H1 (cell line): ENCODE results near the gene GTPBP1. TPM values are rescaled to one million over a fixed set of nuclear protein-coding genes. Genes with fewer than 3 reads are reported as not detected.

Source experiments
- CTCF ChIA-PET: fragments of 300-600 bp; sonication (Branson Sonifier 250); formaldehyde crosslinking; loops from one replicate; lab custom pipeline; 2021; ENCODE audit not compliant: partially characterized antibody; lab: Charles Lee
- POLR2A ChIA-PET: fragments of 300-600 bp; sonication (Branson Sonifier 250); formaldehyde crosslinking; loops from one replicate; lab custom pipeline; 2021; ENCODE audit warnings: inconsistent platforms; ENCODE audit not compliant: partially characterized antibody; lab: Charles Lee
- DNase-seq, 2 experiments: peaks; one replicate each; pipeline versions ENCODE4 v3.0.0 to v3.0.0-alpha.2; 2010 to 2022; ENCODE audit warnings: low spot score in 2 of 2, low read depth in 1 of 2, mixed read lengths in 1 of 2
- FAIRE-seq: peaks from 2 replicates; lab custom pipeline; 2011; peaks lifted over from hg19 to GRCh38; lab: Jason Lieb, UNC
- H2AFZ ChIP-seq: 2 replicates; pipeline ENCODE4 v1.8.1; 2012; ENCODE audit warnings: low read length, inconsistent platforms
- H2AK5ac ChIP-seq: 2 replicates; pipeline ENCODE4 v1.6.1; 2013; ENCODE audit warnings: low read depth, low read length
- H2BK120ac ChIP-seq: replicated peaks from 2 replicates; pipeline ENCODE3; 2013; ENCODE audit warnings: low read depth, low read length, inconsistent platforms
- H2BK12ac ChIP-seq: 2 replicates; pipeline ENCODE4 v1.6.1; 2013; ENCODE audit warnings: low read depth, low read length
- H2BK15ac ChIP-seq: 2 replicates; pipeline ENCODE4 v1.6.1; 2013; ENCODE audit warnings: low read length
- H2BK20ac ChIP-seq: 2 replicates; pipeline ENCODE4 v1.6.1; 2013; ENCODE audit warnings: low read length
- H2BK5ac ChIP-seq: 2 replicates; pipeline ENCODE4 v1.6.1; 2013; ENCODE audit warnings: low read depth, low read length
- H3K14ac ChIP-seq: 2 replicates; pipeline ENCODE4 v1.6.1; 2013; ENCODE audit warnings: inconsistent platforms; ENCODE audit not compliant: insufficient read length
- H3K18ac ChIP-seq: 2 replicates; pipeline ENCODE4 v1.6.1; 2013; ENCODE audit warnings: low read length; ENCODE audit errors: extremely low read depth
- H3K23ac ChIP-seq: 2 replicates; pipeline ENCODE4 v1.6.1; 2013; ENCODE audit warnings: inconsistent platforms; ENCODE audit not compliant: insufficient read length
- H3K23me2 ChIP-seq: 2 replicates; pipeline ENCODE4 v1.6.1; 2013; ENCODE audit warnings: low read depth, low read length
- H3K27ac ChIP-seq: 2 replicates; pipeline ENCODE4 v1.6.1; 2011; ENCODE audit warnings: low read depth, low read length, inconsistent platforms
- H3K27me3 ChIP-seq, 4 experiments: replicated peaks in 1 of 4; 1 replicate in 1 of 4; 2 replicates in 3 of 4; pipeline versions ENCODE4 v1.6.1 to v1.8.1; 2011 to 2013; ENCODE audit warnings: low read length in 3 of 4, mild to moderate bottlenecking in 3 of 4, inconsistent platforms in 2 of 4, mixed read lengths in 2 of 4, moderate library complexity in 1 of 4; ENCODE audit not compliant: control insufficient read depth in 3 of 4, insufficient read depth in 3 of 4; ENCODE audit errors: extremely low read depth in 1 of 4
- H3K36me3 ChIP-seq, 4 experiments: 2 replicates each; pipeline versions ENCODE4 v1.6.1 to v1.8.1; 2011 to 2013; ENCODE audit warnings: mild to moderate bottlenecking in 4 of 4, low read length in 3 of 4, moderate library complexity in 2 of 4, control low read depth in 1 of 4, inconsistent platforms in 1 of 4; ENCODE audit not compliant: insufficient read depth in 4 of 4, control insufficient read depth in 2 of 4
- H3K4ac ChIP-seq: replicated peaks from 2 replicates; pipeline ENCODE3; 2013; ENCODE audit warnings: low read length, low read depth, mixed read lengths, inconsistent platforms; ENCODE audit not compliant: insufficient read length
- H3K4me1 ChIP-seq, 4 experiments: replicated peaks in 1 of 4; 1 replicate in 1 of 4; 2 replicates in 3 of 4; pipeline versions ENCODE4 v1.6.1 to v1.8.1; 2011 to 2013; ENCODE audit warnings: low read length in 3 of 4, inconsistent platforms in 2 of 4, mixed read lengths in 1 of 4; ENCODE audit not compliant: insufficient read depth in 4 of 4, control insufficient read depth in 3 of 4
- H3K4me2 ChIP-seq, 2 experiments: 2 replicates each; pipeline versions ENCODE4 v1.6.1 to v1.8.1; 2011 to 2013; ENCODE audit warnings: low read depth in 2 of 2, low read length in 2 of 2, control low read depth in 1 of 2, inconsistent platforms in 1 of 2, mild to moderate bottlenecking in 1 of 2; ENCODE audit not compliant: insufficient read depth in 1 of 2
- H3K4me3 ChIP-seq, 4 experiments: fragments of 200-600, 300-600 bp in 1 of 4; sonication (generic), shearing (Covaris generic), sonication (Bioruptor Twin) in 1 of 4; 2 replicates each; pipeline versions ENCODE4 v1.5.1 to v1.8.1; 2011 to 2016; ENCODE audit warnings: low read length in 4 of 4, low read depth in 3 of 4, control low read depth in 2 of 4, inconsistent platforms in 2 of 4, mild to moderate bottlenecking in 2 of 4, mixed read lengths in 1 of 4, moderate library complexity in 1 of 4; ENCODE audit not compliant: insufficient read depth in 2 of 4; ENCODE audit errors: extremely low read depth in 1 of 4
- H3K56ac ChIP-seq: replicated peaks from 2 replicates; pipeline ENCODE3; 2013; ENCODE audit warnings: low read depth, mild to moderate bottlenecking, mixed read lengths, low read length, inconsistent platforms; ENCODE audit not compliant: insufficient read length
- H3K79me1 ChIP-seq: 2 replicates; pipeline ENCODE4 v1.6.1; 2013; ENCODE audit warnings: low read depth, low read length, control low read depth
- H3K79me2 ChIP-seq, 2 experiments: 2 replicates each; pipeline versions ENCODE4 v1.6.1 to v1.8.1; 2012 to 2013; ENCODE audit warnings: low read length in 2 of 2, mild to moderate bottlenecking in 2 of 2, inconsistent platforms in 1 of 2; ENCODE audit not compliant: insufficient read depth in 2 of 2, control insufficient read depth in 1 of 2
- H3K9ac ChIP-seq, 4 experiments: replicated peaks in 1 of 4; 1 replicate in 1 of 4; 2 replicates in 3 of 4; pipeline versions ENCODE4 v1.6.1 to v1.8.1; 2011 to 2013; ENCODE audit warnings: low read depth in 3 of 4, low read length in 3 of 4, control low read depth in 2 of 4, mild to moderate bottlenecking in 2 of 4, moderate library complexity in 2 of 4, inconsistent platforms in 1 of 4; ENCODE audit errors: extremely low read depth in 1 of 4
- H3K9me3 ChIP-seq, 2 experiments: 2 replicates each; pipeline versions ENCODE4 v1.6.1 to v1.8.1; 2012 to 2013; ENCODE audit warnings: mild to moderate bottlenecking in 2 of 2, moderate library complexity in 2 of 2, control low read depth in 1 of 2, inconsistent platforms in 1 of 2, low read depth in 1 of 2, low read length in 1 of 2, mixed read lengths in 1 of 2; ENCODE audit not compliant: insufficient read depth in 2 of 2
- H4K20me1 ChIP-seq, 2 experiments: replicated peaks in 1 of 2; 2 replicates each; pipeline versions ENCODE3 to v1.8.1; 2011 to 2013; ENCODE audit warnings: inconsistent platforms in 2 of 2, low read length in 2 of 2, mild to moderate bottlenecking in 1 of 2; ENCODE audit not compliant: insufficient read depth in 2 of 2, control insufficient read depth in 1 of 2
- H4K5ac ChIP-seq: 2 replicates; pipeline ENCODE4 v1.6.1; 2013; ENCODE audit warnings: low read length, low read depth, mixed read lengths, inconsistent platforms; ENCODE audit not compliant: insufficient read length
- H4K8ac ChIP-seq: 2 replicates; pipeline ENCODE4 v1.8.0; 2013; ENCODE audit warnings: mild to moderate bottlenecking, moderate library complexity, low read length, inconsistent platforms; ENCODE audit not compliant: insufficient read depth; ENCODE audit errors: extremely low read depth
- H4K91ac ChIP-seq: replicated peaks from 2 replicates; pipeline ENCODE3; 2013; ENCODE audit warnings: low read length, mixed read lengths, inconsistent platforms; ENCODE audit not compliant: insufficient read length
- ASH2L ChIP-seq: fragments of 200-600, 300-600 bp; sonication (generic); IDR thresholded peaks from one replicate; pipeline ENCODE4 v1.7.1; 2017; ENCODE audit warnings: low read length
- CBX5 ChIP-seq: fragments of 300-800, 300-1000 bp; sonication (generic); IDR thresholded peaks from 2 replicates; pipeline ENCODE4 v1.7.1; 2016; ENCODE audit warnings: antibody characterized with exemption, low read length, low read depth
- CHD1 ChIP-seq: IDR thresholded peaks from 2 replicates; pipeline ENCODE4 v1.6.1; 2012; ENCODE audit warnings: low read depth, low read length, improper control_type of control experiment
- CREB1 ChIP-seq: IDR thresholded peaks from 2 replicates; pipeline ENCODE4 v1.6.1; 2012; ENCODE audit warnings: inconsistent platforms
- POLR2A ChIP-seq, 2 experiments: IDR thresholded peaks; 1 replicate in 1 of 2; 2 replicates in 1 of 2; pipeline ENCODE4 v1.6.1; 2011; ENCODE audit warnings: low read depth in 2 of 2, low read length in 2 of 2, mild to moderate bottlenecking in 2 of 2; ENCODE audit errors: control extremely low read depth in 1 of 2
- POLR2AphosphoS5 ChIP-seq: IDR thresholded peaks from 2 replicates; pipeline ENCODE4 v1.6.1; 2011; ENCODE audit warnings: low read depth, low read length
- POU5F1 ChIP-seq: IDR thresholded peaks from 2 replicates; pipeline ENCODE4 v1.6.1; 2011; ENCODE audit warnings: low read depth, mild to moderate bottlenecking, low read length, moderate library complexity
- RBBP5 ChIP-seq: IDR thresholded peaks from 2 replicates; pipeline ENCODE4 v1.7.1; 2012; ENCODE audit warnings: low read depth, mild to moderate bottlenecking, inconsistent platforms, low read length, moderate library complexity, borderline replicate concordance
- SIRT6 ChIP-seq: IDR thresholded peaks from one replicate; pipeline ENCODE4 v1.7.1; 2012; ENCODE audit warnings: low read length, inconsistent platforms
- SUZ12 ChIP-seq: fragments of 200-600 bp; sonication (generic); IDR thresholded peaks from 2 replicates; pipeline ENCODE4 v1.6.1; 2012; ENCODE audit warnings: mild to moderate bottlenecking, inconsistent platforms, low read length, moderate library complexity, mixed read lengths
- USF2 ChIP-seq: IDR thresholded peaks from 2 replicates; pipeline ENCODE4 v1.6.1; 2011; ENCODE audit warnings: low read length, improper control_type of control experiment
- WGBS, 2 experiments: shearing (Covaris generic) in 1 of 2; methylation state at CpG; one replicate each; pipeline versions ENCODE4 v1.1.6 to v1.1.7; 2013 to 2015; ENCODE audit warnings: low lambda C conversion rate in 2 of 2, mixed read lengths in 2 of 2, inconsistent platforms in 1 of 2, low coverage in 1 of 2, missing lambda C conversion rate in 1 of 2; ENCODE audit not compliant: insufficient replicate concordance in 2 of 2, insufficient coverage in 1 of 2, insufficient read length in 1 of 2; ENCODE audit errors: extremely low coverage in 1 of 2, missing lambda C conversion rate in 1 of 2; 5-methylcytosine and 5-hydroxymethylcytosine counted together
- polyA plus RNA-seq, 7 experiments: library from polyadenylated mRNA; depleted of rRNA in 3 of 7; stranded (reverse) in 5 of 7; unstranded in 2 of 7; fragments of >200 nt in 5 of 7; fragments of 200-250 nt in 2 of 7; gene quantifications; 1 replicate in 5 of 7; 2 replicates in 1 of 7; 4 replicates in 1 of 7; pipeline versions ENCODE4 v1.2.1 to v1.2.3, GENCODE V29; 2011 to 2013; ENCODE audit warnings: missing spikeins in 2 of 7, mixed read lengths in 2 of 7
- total RNA-seq: library from RNA; stranded (reverse); fragmentation: NEBNext Ultra II Directional; extraction: Animal tissue kit (Norgen Biotek cat#: 25700); gene quantifications from 2 replicates; pipeline ENCODE4 v1.2.1, GENCODE V29; 2021
- TF ChIP-seq, protein P1 (sequence below): IDR thresholded peaks from 2 replicates; pipeline ENCODE4 v1.6.1; 2011; ENCODE audit warnings: low read depth, mild to moderate bottlenecking, low read length; ENCODE audit not compliant: insufficient read depth

GTPBP1 gene
- total and polyA plus RNA-seq, 2 of the 8 experiments (the other 6 are each of a cell fraction or from before 2014, with no cell fraction given), result 53.1 to 91.8 TPM

DNA sequence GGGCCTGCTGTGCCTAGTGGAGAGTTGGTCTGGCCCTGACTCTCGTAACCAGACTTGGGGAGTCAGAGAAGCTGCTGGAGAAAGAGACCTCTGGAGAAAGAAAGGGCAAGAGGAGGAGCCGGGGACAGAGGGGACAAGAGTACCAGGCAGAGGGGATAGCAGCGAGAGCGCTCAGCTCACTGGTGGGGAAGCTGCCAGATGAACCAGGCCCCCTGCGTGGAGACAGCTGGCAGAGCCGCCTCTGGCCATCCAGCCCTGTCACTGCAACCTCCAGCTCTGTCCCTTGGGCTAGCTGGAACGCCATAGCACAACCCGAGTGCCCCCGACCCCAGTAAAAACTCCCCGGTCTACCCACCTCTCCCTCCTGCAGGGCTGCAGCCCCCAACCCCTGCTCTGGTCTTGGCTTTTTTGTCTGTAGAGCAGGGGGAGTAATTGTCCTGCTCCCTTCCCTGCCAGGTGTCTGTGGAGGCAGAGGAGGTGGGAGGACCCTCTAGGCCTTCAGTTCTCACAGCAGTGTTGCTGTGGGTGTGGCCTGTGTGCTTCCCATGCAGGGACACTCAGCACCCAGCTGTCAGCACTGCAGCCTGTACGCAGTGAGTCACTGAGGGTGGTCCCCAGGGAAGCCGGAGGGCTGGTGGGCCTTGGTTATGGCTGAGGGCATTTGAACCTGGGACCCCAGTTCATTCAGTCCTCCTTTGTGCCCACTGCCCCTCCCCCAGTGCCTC lies 54.9 kb downstream of the GTPBP1 start:
- no peak for FAIRE-seq
- H2BK12ac ChIP-seq, result no peak overlapping the region
- 0 out of 2 replicates have a peak overlapping the region, but pooled peaks have one; percentile 5 for H4K8ac ChIP-seq
- H3K79me1 ChIP-seq, result no peaks in the 10 kb centered on the region
- H4K5ac ChIP-seq, result no peak overlapping the region
- no peaks in the 10 kb centered on the region for H3K9me3 ChIP-seq
- H3K4me2 ChIP-seq, result no peak overlapping the region
- ChIA-PET POLR2A (interaction anchor here (1.5 kb wide), 1 partner anchor 20 kb away, joined by 5 read pairs; no protein-coding TSS in a partner anchor), CTCF (interaction anchor here (1.4 to 13.8 kb wide), 3 partner anchors 9 to 109 kb away, joined by 5 to 124 read pairs (median 44); no protein-coding TSS in a partner anchor)
- H3K18ac ChIP-seq, result no peak overlapping the region
- no peaks in the 10 kb centered on the region for H3K36me3 ChIP-seq
- H3K4ac ChIP-seq, result no peak overlapping the region
- H2BK20ac ChIP-seq, result no peak overlapping the region
- H3K14ac ChIP-seq, result no peak overlapping the region
- no peak overlapping the region for H2BK5ac ChIP-seq
- peaks cover 9% of the 10 kb centered on the region; the same call in 1 of the 2 replicates for H3K23me2 ChIP-seq
- no peak overlapping the region for H4K91ac ChIP-seq
- 82% methylated on average over 12 of the region's 12 CpGs; no CpG with 5 or more reads in 1 of the 2 experiments for WGBS, 2 experiments
- no peak overlapping the region for H3K23ac ChIP-seq
- H3K4me3 ChIP-seq, result no peak overlapping the region
- no peak overlapping the region for H3K56ac ChIP-seq
- no peak for DNase-seq
- peaks cover 0 to 4% (median 1%) of the 10 kb centered on the region in 4 experiments; a peak in 1 of 7 replicates for H3K4me1 ChIP-seq
- H2BK120ac ChIP-seq, result no peak overlapping the region
- H2AK5ac ChIP-seq, result 0 out of 2 replicates have a peak overlapping the region, but pooled peaks have one; percentile 24
- H3K9ac ChIP-seq, result no peak overlapping the region
- H3K27me3 ChIP-seq, result peaks cover 0 to 6% (median 4%) of the 10 kb centered on the region in 4 experiments; a peak in 4 of 7 replicates
- H2BK15ac ChIP-seq, result no peak overlapping the region
- H2AFZ ChIP-seq, result no peak overlapping the region
- peaks cover 0 to 7% of the 10 kb centered on the region in 2 experiments for H4K20me1 ChIP-seq
- H3K79me2 ChIP-seq, result no peaks in the 10 kb centered on the region
- H3K27ac ChIP-seq, result no peak overlapping the region
- TF ChIP-seq POLR2AphosphoS5 (no peak), POLR2A (IDR thresholded peaks at IDR 0.05; ENCODE audit: control extremely low read depth in 1 of 2, low read depth in 2 of 2, low read length in 2 of 2) (no peak), POU5F1 (no peak), CREB1 (no peak), SUZ12 (no peak), ASH2L (no peak), CBX5 (no peak), USF2 (no peak), SIRT6 (no peak), CHD1 (no peak), RBBP5 (no peak)
- TF ChIP-seq, protein P1, sequence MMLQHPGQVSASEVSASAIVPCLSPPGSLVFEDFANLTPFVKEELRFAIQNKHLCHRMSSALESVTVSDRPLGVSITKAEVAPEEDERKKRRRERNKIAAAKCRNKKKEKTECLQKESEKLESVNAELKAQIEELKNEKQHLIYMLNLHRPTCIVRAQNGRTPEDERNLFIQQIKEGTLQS, result no peak
